Effector memory CD8-positive, alpha-beta T cell (primary cell): ENCODE measurements around the gene PTPN23.

Experiments used
- ATAC-seq: fragments of 150-1000 bp; cut with Tn5 transposase; replicated peaks from 2 replicates; pipeline ENCODE4 v1.10.0; 2021; ENCODE audit warnings: mild to moderate bottlenecking, moderate library complexity
- DNase-seq, 3 experiments: peaks; one replicate each; pipeline ENCODE4 v3.0.0; 2021
- H3K27ac Mint-ChIP-seq, 2 donors: one replicate each; pipeline ENCODE4 v1.8.0; 2022; ENCODE audit warnings: mild to moderate bottlenecking in 2 of 2, mixed read lengths in 2 of 2, moderate library complexity in 2 of 2
- H3K27me3 Mint-ChIP-seq, 2 donors: one replicate each; pipeline ENCODE4 v1.8.0; 2022; ENCODE audit warnings: mixed read lengths in 2 of 2
- H3K36me3 Mint-ChIP-seq: one replicate; pipeline ENCODE4 v1.8.0; 2022; ENCODE audit warnings: mild to moderate bottlenecking, moderate library complexity, mixed read lengths; ENCODE audit not compliant: insufficient read depth
- H3K4me1 Mint-ChIP-seq, 2 donors: one replicate each; pipeline ENCODE4 v1.8.0; 2022; ENCODE audit warnings: low read depth in 2 of 2, mixed read lengths in 2 of 2
- H3K4me3 Mint-ChIP-seq, 2 donors: one replicate each; pipeline ENCODE4 v1.8.0; 2022; ENCODE audit warnings: mild to moderate bottlenecking in 2 of 2, mixed read lengths in 2 of 2, moderate library complexity in 2 of 2
- H3K9me3 Mint-ChIP-seq, 2 donors: one replicate each; pipeline ENCODE4 v1.8.0; 2022; ENCODE audit warnings: mixed read lengths in 2 of 2

PTPN23 gene

DNA sequence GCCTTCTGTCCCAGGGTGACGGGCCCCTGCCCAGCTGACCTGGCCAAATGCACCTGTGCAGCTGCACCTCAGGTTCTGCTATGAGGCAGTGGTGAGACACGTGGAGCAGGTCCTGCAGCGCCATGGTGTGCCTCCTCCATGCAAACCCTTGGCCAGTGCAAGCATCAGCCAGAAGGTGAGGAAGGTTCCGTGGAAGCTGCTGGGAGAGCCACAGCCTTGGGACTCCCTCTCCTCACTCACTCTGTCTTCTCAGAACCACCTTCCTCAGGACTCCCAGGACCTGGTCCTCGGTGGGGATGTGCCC lies 31.6 kb downstream of the PTPN23 start:
- H3K27ac Mint-ChIP-seq = no peak overlapping the region
- H3K4me3 Mint-ChIP-seq = no peak overlapping the region
- DNase-seq (no peak), ATAC-seq (no peak)
- H3K36me3 Mint-ChIP-seq = peaks cover 37% of the 10 kb centered on the region
- no peaks in the 10 kb centered on the region for H3K9me3 Mint-ChIP-seq
- H3K27me3 Mint-ChIP-seq = no peaks in the 10 kb centered on the region
- H3K4me1 Mint-ChIP-seq = peaks cover 7 to 11% of the 10 kb centered on the region in 2 donors

DNA sequence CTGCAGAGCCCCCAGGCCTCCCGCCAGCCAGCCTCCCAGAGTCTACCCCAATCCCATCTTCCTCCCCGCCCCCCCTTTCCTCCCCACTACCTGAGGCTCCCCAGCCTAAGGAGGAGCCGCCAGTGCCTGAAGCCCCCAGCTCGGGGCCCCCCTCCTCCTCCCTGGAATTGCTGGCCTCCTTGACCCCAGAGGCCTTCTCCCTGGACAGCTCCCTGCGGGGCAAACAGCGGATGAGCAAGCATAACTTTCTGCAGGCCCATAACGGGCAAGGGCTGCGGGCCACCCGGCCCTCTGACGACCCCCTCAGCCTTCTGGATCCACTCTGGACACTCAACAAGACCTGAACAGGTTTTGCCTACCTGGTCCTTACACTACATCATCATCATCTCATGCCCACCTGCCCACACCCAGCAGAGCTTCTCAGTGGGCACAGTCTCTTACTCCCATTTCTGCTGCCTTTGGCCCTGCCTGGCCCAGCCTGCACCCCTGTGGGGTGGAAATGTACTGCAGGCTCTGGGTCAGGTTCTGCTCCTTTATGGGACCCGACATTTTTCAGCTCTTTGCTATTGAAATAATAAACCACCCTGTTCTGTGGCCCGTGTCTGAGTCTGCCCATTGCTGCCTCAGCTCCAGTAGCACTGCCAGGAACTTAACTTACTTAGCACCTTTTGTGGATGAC lies 32.2 kb downstream of the PTPN23 start:
- Mint-ChIP-seq H3K4me3 (peak overlapping the region in 1 of 2 donors; percentile 24), H3K36me3 (peaks cover 32% of the 10 kb centered on the region)
- no peak for ATAC-seq

DNA sequence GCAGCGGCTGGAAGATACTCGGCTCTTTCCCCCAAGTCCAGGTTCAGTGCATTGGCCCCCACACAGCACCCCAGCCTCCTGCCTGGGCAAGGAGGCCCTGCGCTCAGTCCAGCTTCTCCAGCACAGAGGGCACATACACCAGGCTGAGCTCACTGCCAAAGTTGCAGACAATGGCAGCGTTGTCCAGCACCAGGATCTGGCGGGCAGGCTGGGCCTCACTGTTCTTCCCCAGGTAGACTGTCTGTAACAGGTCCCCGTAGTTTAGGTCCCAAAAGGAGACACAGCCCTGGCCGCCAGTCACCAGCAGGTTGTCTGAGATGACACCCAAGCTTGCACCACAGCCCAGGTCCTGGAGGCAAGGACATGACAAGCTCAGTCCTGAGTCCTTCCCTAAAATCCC lies 32.9 kb downstream of the PTPN23 start:
- H3K27ac Mint-ChIP-seq = peak overlapping the region; percentile 42 to 86
- peaks cover 30% of the 10 kb centered on the region for H3K36me3 Mint-ChIP-seq
- DNase-seq (no peak), ATAC-seq (no peak)
- H3K4me3 Mint-ChIP-seq = no peak overlapping the region
- no peaks in the 10 kb centered on the region for H3K27me3 Mint-ChIP-seq
- no peaks in the 10 kb centered on the region for H3K9me3 Mint-ChIP-seq
- peaks cover 4 to 11% of the 10 kb centered on the region in 2 donors for H3K4me1 Mint-ChIP-seq

More for the DNA sequence above, 32.2 kb downstream of the PTPN23 start:
- H3K27ac Mint-ChIP-seq = peak overlapping the region; percentile 42 to 86
- H3K27me3 Mint-ChIP-seq = no peaks in the 10 kb centered on the region
- DNase-seq = no peak
- no peaks in the 10 kb centered on the region for H3K9me3 Mint-ChIP-seq
- peaks cover 4 to 11% of the 10 kb centered on the region in 2 donors for H3K4me1 Mint-ChIP-seq

GRCh38 chr3:47414161-47414564 lies 33.3 kb downstream of the PTPN23 start:
- Mint-ChIP-seq H3K4me1 (peaks cover 4 to 11% of the 10 kb centered on the region in 2 donors), H3K36me3 (peaks cover 30% of the 10 kb centered on the region), H3K9me3 (no peaks in the 10 kb centered on the region), H3K27me3 (no peaks in the 10 kb centered on the region), H3K27ac (no peak overlapping the region), H3K4me3 (no peak overlapping the region)
- no peak for DNase-seq
- no peak for ATAC-seq

- Mint-ChIP-seq H3K4me1 (peaks cover 4 to 11% of the 10 kb centered on the region in 2 donors), H3K9me3 (no peaks in the 10 kb centered on the region), H3K36me3 (peaks cover 30% of the 10 kb centered on the region), H3K27me3 (no peaks in the 10 kb centered on the region), H3K4me3 (no peak overlapping the region), H3K27ac (peak overlapping the region; percentile 35 to 89)
- no peak for DNase-seq
- ATAC-seq = no peak
Measured at GRCh38 chr3:47414666-47415587, 34.1 kb downstream of the PTPN23 start.

- H3K36me3 Mint-ChIP-seq = peaks cover 34% of the 10 kb centered on the region
Measured at GRCh38 chr3:47416041-47416440, 35.2 kb downstream of the PTPN23 start.

GRCh38 chr3:47418167-47419082 lies 37.6 kb downstream of the PTPN23 start:
- DNase-seq (no peak), ATAC-seq (no peak)
- peak overlapping the region in 1 of 2 donors; percentile 88 for H3K27ac Mint-ChIP-seq
- H3K27me3 Mint-ChIP-seq = no peaks in the 10 kb centered on the region
- peaks cover 30% of the 10 kb centered on the region for H3K36me3 Mint-ChIP-seq
- peaks cover 15 to 32% of the 10 kb centered on the region in 2 donors for H3K4me1 Mint-ChIP-seq
- H3K9me3 Mint-ChIP-seq = no peaks in the 10 kb centered on the region
- no peak overlapping the region for H3K4me3 Mint-ChIP-seq

More at GRCh38 chr3:47416041-47416440, 35.2 kb downstream of the PTPN23 start:
- peak overlapping the region; percentile 35 to 89 for H3K27ac Mint-ChIP-seq
- no peak overlapping the region for H3K4me3 Mint-ChIP-seq
- no peak for DNase-seq
- ATAC-seq = no peak
- no peaks in the 10 kb centered on the region for H3K27me3 Mint-ChIP-seq
- no peaks in the 10 kb centered on the region for H3K9me3 Mint-ChIP-seq
- H3K4me1 Mint-ChIP-seq = peaks cover 4 to 15% of the 10 kb centered on the region in 2 donors

DNA sequence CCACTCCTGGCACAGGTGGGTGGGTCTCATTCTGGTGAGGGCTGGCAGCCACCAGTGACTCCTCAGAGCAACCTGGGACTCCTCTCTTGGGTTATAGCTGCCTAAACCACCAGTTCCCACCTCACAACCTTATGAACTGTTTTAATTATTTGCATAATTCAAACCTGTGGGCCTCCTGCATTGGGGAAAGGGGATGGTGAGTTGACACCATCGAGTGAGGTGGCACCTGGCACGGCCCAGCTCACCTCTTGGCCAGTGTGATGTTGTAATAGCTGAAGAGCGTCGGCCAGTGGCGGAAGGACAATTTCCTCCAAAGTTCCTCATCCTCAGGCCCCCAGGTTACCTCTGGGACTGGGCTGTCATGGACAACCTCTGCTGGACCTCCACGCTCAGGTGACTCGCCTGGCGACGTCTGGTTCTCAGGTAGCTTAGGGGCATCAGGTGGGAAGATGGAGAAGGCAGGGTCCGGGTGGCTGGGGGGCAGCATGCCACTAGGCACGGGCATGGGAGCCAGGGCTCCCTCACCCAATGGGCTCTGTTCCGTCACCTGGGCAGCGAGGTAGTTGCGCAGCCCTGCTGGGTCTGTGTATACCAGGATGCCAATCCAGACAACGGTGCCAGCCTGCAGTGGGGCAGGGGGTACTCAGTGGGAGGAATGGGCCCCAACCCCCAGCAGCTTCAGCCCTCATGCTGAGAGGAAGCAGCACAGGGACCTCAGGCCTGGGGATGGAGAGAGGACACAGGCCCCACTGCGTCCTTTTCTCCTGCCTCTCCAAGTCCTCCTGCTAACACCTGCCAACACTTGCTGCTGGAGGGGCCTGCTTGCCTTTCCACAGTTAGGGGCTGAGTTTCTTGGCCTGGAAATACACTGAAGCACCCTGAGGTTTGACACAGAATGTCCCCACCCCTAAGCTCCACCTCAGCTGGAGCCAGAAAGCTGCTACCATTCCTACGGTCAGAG lies 38.5 kb downstream of the PTPN23 start:
- Mint-ChIP-seq H3K9me3 (no peaks in the 10 kb centered on the region), H3K36me3 (peaks cover 24% of the 10 kb centered on the region), H3K27me3 (no peaks in the 10 kb centered on the region), H3K4me3 (no peak overlapping the region), H3K27ac (peak overlapping the region in 1 of 2 donors; percentile 88), H3K4me1 (peaks cover 15 to 32% of the 10 kb centered on the region in 2 donors)
- DNase-seq (no peak), ATAC-seq (no peak)

- no peaks in the 10 kb centered on the region for H3K27me3 Mint-ChIP-seq
- H3K4me3 Mint-ChIP-seq = no peak overlapping the region
- ATAC-seq (no peak), DNase-seq (no peak)
- peaks cover 21% of the 10 kb centered on the region for H3K36me3 Mint-ChIP-seq
- no peak overlapping the region for H3K27ac Mint-ChIP-seq
- H3K4me1 Mint-ChIP-seq = peaks cover 15 to 32% of the 10 kb centered on the region in 2 donors
- H3K9me3 Mint-ChIP-seq = no peaks in the 10 kb centered on the region
Measured at GRCh38 chr3:47420044-47420430, 39.2 kb downstream of the PTPN23 start.

GRCh38 chr3:47420511-47421484 lies 40.0 kb downstream of the PTPN23 start:
- Mint-ChIP-seq H3K27me3 (no peaks in the 10 kb centered on the region), H3K27ac (peak overlapping the region; percentile 97 to 99), H3K36me3 (peaks cover 20% of the 10 kb centered on the region), H3K4me1 (peaks cover 15 to 28% of the 10 kb centered on the region in 2 donors), H3K9me3 (no peaks in the 10 kb centered on the region), H3K4me3 (peak overlapping the region; percentile 57 to 66)
- peak; percentile 98 for ATAC-seq
- peak; percentile 86 to 93 (median 93) for DNase-seq

GRCh38 chr3:47421741-47422649 lies 41.2 kb downstream of the PTPN23 start:
- no peaks in the 10 kb centered on the region for H3K27me3 Mint-ChIP-seq
- no peak overlapping the region for H3K4me3 Mint-ChIP-seq
- peaks cover 9% of the 10 kb centered on the region for H3K36me3 Mint-ChIP-seq
- no peaks in the 10 kb centered on the region for H3K9me3 Mint-ChIP-seq
- peaks cover 15 to 24% of the 10 kb centered on the region in 2 donors for H3K4me1 Mint-ChIP-seq
- ATAC-seq (no peak), DNase-seq (no peak)
- peak overlapping the region; percentile 97 to 99 for H3K27ac Mint-ChIP-seq
